Vagina (tissue), 2 donors: ENCODE data around the gene CCL8.

ENCODE experiments used
- CTCF ChIP-seq, 3 experiments: fragments of 450-650 bp in 2 of 3; fragments of 200-600 bp in 1 of 3; sonication (generic) in 1 of 3; IDR thresholded peaks; one replicate each; pipeline ENCODE4 v1.5.1; 2017 to 2019; ENCODE audit warnings: antibody characterized with exemption in 3 of 3, mild to moderate bottlenecking in 2 of 3, moderate library complexity in 2 of 3
- POLR2AphosphoS5 ChIP-seq, 2 donors: sonication (generic); formaldehyde crosslinking; IDR thresholded peaks; one replicate each; pipeline ENCODE4 v1.9.0; 2017; ENCODE audit warnings: antibody characterized with exemption in 2 of 2, mild to moderate bottlenecking in 2 of 2, low read depth in 1 of 2; ENCODE audit not compliant: insufficient read depth in 1 of 2

GRCh38 chr17:34285286-34285792 lies 33.9 kb upstream of the CCL8 start, which contains the start of gene CCL11:
- TF ChIP-seq POLR2AphosphoS5 (IDR thresholded peaks at IDR 0.05; ENCODE audit: insufficient read depth in 1 of 2, low read depth in 1 of 2) (no peak), CTCF (IDR thresholded peaks at IDR 0.05) (no peak)
